ENCODE data around the gene USP34.

USP34 gene

DNA sequence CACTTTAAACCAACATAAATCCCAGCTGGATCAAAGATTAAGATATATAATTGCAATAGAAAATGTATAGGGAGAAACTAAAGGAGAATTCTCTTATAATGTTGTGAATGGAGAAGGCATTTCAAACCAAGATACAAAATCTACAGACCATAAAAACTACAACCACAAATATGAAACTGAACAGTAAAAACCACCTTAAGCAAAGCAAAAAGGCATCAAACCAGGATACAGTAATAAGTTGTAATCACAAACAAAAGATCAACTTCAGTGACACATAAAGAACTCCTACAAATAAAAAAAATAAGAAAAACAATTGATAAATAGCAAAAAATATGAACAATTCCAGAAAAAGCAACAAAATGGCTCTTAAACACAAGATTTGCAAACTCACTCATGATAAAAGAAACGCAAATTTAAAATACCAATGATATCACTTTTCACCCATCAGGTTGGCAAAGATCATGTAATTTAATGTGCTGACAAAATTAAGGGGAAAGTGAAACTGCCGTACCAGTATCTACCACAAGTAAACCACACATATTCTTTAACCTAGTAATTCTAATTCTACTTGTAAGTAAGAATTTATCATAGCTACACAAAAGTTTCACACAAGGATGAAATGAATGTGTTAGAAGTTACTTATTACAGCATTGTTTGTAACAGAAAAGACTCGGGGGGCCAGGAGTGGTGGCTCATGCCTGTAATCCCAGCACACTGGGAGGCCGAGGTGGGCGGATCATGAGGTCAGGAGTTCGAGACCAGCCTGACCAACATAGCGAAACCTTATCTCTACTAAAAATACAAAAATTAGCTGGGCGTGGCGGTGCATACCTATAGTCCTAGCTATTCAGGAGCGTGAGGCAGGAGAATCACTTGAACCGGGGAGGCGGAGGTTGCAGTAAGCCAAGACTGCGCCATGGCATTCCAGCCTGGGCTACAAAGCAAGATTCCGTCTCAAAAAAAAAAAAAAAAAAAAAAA is 101.9 kb downstream of the USP34 start:
- TF ChIP-seq MYC (IDR thresholded peaks at IDR 0.05; ENCODE audit: low read depth, low read length): no peak
- TF ChIP-seq, protein P1, sequence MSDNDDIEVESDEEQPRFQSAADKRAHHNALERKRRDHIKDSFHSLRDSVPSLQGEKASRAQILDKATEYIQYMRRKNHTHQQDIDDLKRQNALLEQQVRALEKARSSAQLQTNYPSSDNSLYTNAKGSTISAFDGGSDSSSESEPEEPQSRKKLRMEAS (IDR thresholded peaks at IDR 0.05; ENCODE audit: low read depth, low read length): no peak
- TF ChIP-seq POLR2A (IDR thresholded peaks at IDR 0.05; ENCODE audit: extremely low read depth, insufficient read length): no peak
- no peak for TF ChIP-seq CTCF (IDR thresholded peaks at IDR 0.05; ENCODE audit: low read depth, low read length)
- no peak for DNase-seq (ENCODE audit: low read depth)

GRCh38 chr2:61367177-61367576 is 103.7 kb downstream of the USP34 start:
- DNase-seq (ENCODE audit: low read depth): no peak
- no peak for TF ChIP-seq POLR2A (IDR thresholded peaks at IDR 0.05; ENCODE audit: extremely low read depth, insufficient read length)
- TF ChIP-seq, protein P1 (IDR thresholded peaks at IDR 0.05; ENCODE audit: low read depth, low read length): no peak
- H3K4me3 ChIP-seq (ENCODE audit: low read depth, low read length): no peak overlapping the region

More for the DNA sequence above, 101.9 kb downstream of the USP34 start:
- H3K4me3 ChIP-seq (ENCODE audit: low read depth, low read length): no peak overlapping the region

DNA sequence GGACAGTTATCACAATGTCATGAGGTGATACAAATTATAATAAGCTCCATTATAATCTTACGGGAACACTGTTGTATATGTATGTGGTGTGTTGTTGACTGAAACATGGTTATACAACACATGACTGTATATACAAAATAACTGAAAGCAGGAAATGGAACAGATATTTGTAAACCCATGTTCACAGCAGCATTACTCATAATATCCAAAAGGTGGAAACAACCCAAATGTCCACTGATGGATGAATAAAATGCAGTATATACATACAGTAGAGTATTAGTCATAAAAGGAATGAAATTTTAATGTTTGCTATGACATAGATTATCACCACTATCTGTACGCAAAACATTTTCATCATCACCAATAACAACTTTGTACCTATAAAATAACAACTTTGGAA is 107.3 kb downstream of the USP34 start:
- H3K4me3 ChIP-seq (ENCODE audit: low read depth, low read length): no peak overlapping the region
- TF ChIP-seq, protein P1 (IDR thresholded peaks at IDR 0.05; ENCODE audit: low read depth, low read length): no peak
- TF ChIP-seq MYC (IDR thresholded peaks at IDR 0.05; ENCODE audit: low read depth, low read length) (no peak), CTCF (IDR thresholded peaks at IDR 0.05; ENCODE audit: low read depth, low read length) (no peak), POLR2A (IDR thresholded peaks at IDR 0.05; ENCODE audit: extremely low read depth, insufficient read length) (no peak)
- no peak for DNase-seq (ENCODE audit: low read depth)

DNA sequence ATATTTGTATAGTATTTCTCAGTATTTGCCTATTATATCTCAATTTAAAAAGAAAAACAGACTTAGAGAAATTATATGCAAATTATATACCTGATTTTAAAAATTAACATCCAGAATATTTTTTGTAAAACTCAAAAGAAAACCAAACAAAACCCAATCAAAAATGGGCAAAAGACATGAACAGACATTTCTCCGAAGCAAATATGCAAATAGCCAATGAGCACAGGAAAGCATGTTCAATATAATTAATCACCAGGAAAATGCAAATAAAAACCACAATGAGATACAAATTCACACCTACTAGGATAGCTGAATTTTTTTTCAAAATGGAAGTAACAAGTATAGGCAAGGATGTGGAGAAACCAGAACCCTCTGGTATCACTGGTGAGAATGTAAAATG is 108.0 kb downstream of the USP34 start:
- TF ChIP-seq POLR2A (IDR thresholded peaks at IDR 0.05; ENCODE audit: extremely low read depth, insufficient read length): no peak
- TF ChIP-seq CTCF (IDR thresholded peaks at IDR 0.05; ENCODE audit: low read depth, low read length): no peak
- TF ChIP-seq, protein P1 (IDR thresholded peaks at IDR 0.05; ENCODE audit: low read depth, low read length): no peak
- no peak for TF ChIP-seq MYC (IDR thresholded peaks at IDR 0.05; ENCODE audit: low read depth, low read length)
- no peak overlapping the region for H3K4me3 ChIP-seq (ENCODE audit: low read depth, low read length)
- no peak for DNase-seq (ENCODE audit: low read depth)

DNA sequence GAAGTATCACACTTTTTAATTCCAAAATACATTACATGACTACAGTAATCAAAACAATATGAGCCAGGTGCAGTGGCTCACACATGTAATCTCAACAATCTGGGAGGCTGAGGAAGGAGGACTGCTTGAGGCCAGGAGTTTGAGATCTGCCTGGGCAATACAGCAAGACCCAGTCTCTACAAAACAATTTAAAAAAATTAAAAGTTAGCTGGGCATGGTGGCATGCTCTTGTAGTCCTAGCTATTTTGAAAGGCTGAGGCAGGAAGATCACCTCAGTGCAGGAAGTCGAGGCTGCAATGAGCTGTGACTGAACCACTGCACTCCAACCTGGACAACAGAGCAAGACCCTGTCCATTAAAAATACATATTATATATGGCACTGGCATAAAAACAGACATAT is 109.8 kb downstream of the USP34 start:
- H3K4me3 ChIP-seq (ENCODE audit: low read depth, low read length): no peak overlapping the region
- DNase-seq (ENCODE audit: low read depth): no peak
- TF ChIP-seq MYC (IDR thresholded peaks at IDR 0.05; ENCODE audit: low read depth, low read length) (no peak), POLR2A (IDR thresholded peaks at IDR 0.05; ENCODE audit: extremely low read depth, insufficient read length) (no peak), CTCF (IDR thresholded peaks at IDR 0.05; ENCODE audit: low read depth, low read length) (no peak)
- TF ChIP-seq, protein P1 (IDR thresholded peaks at IDR 0.05; ENCODE audit: low read depth, low read length): no peak

GRCh38 chr2:61359058-61359457 is 111.8 kb downstream of the USP34 start:
- TF ChIP-seq POLR2A (IDR thresholded peaks at IDR 0.05; ENCODE audit: extremely low read depth, insufficient read length) (no peak), CTCF (IDR thresholded peaks at IDR 0.05; ENCODE audit: low read depth, low read length) (no peak), MYC (IDR thresholded peaks at IDR 0.05; ENCODE audit: low read depth, low read length) (no peak)
- TF ChIP-seq, protein P1 (IDR thresholded peaks at IDR 0.05; ENCODE audit: low read depth, low read length): no peak
- no peak for DNase-seq (ENCODE audit: low read depth)
- no peak overlapping the region for H3K4me3 ChIP-seq (ENCODE audit: low read depth, low read length)

Measured in NB4 (cell line).